Measurements from ENCODE around the gene PIK3CG.

DNA sequence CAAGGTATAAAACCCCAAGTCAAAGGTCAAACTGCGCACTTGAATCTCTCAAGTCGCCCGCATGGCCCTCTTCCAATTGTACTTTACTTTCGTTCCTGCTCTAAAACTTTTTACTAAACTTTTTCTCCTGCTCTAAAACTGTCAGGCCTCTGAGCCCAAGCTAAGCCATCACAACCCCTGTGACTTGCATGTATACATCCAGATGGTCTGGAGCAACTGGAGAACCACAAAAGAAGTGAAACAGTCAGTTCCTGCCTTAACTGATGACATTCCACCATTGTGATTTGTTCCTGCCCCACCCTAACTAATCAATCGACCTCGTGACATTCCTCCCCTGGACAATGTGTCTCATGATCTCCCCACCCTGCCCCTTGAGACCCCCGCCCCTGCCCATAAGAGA is 35.6 kb upstream of the PIK3CG start:
- TF ChIP-seq, protein P1, sequence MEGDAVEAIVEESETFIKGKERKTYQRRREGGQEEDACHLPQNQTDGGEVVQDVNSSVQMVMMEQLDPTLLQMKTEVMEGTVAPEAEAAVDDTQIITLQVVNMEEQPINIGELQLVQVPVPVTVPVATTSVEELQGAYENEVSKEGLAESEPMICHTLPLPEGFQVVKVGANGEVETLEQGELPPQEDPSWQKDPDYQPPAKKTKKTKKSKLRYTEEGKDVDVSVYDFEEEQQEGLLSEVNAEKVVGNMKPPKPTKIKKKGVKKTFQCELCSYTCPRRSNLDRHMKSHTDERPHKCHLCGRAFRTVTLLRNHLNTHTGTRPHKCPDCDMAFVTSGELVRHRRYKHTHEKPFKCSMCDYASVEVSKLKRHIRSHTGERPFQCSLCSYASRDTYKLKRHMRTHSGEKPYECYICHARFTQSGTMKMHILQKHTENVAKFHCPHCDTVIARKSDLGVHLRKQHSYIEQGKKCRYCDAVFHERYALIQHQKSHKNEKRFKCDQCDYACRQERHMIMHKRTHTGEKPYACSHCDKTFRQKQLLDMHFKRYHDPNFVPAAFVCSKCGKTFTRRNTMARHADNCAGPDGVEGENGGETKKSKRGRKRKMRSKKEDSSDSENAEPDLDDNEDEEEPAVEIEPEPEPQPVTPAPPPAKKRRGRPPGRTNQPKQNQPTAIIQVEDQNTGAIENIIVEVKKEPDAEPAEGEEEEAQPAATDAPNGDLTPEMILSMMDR (IDR thresholded peaks at IDR 0.05) = no peak
- no peak for TF ChIP-seq EP300 (IDR thresholded peaks at IDR 0.05)
- TF ChIP-seq POLR2A (IDR thresholded peaks at IDR 0.05) = no peak

All from tibial nerve (tissue), 4 donors.